OCI-LY7 (cell line): ENCODE measurements around the gene MCAT.

Source experiments
- EZH2phosphoT487 ChIP-seq: fragments of 200-600 bp; sonication (generic); IDR thresholded peaks from 2 replicates; pipeline ENCODE4 v1.6.1; 2018; ENCODE audit warnings: low read depth, borderline replicate concordance, mild to moderate bottlenecking, mixed run types, antibody characterized with exemption, low read length, moderate library complexity, mixed read lengths
- TF ChIP-seq, protein P1 (sequence below): fragments of 200-600 bp; sonication (generic); conservative IDR thresholded peaks from 2 replicates; pipeline ENCODE4 v1.5.1; 2014; ENCODE audit warnings: mild to moderate bottlenecking, antibody characterized with exemption, low read length, moderate library complexity, mixed read lengths

DNA sequence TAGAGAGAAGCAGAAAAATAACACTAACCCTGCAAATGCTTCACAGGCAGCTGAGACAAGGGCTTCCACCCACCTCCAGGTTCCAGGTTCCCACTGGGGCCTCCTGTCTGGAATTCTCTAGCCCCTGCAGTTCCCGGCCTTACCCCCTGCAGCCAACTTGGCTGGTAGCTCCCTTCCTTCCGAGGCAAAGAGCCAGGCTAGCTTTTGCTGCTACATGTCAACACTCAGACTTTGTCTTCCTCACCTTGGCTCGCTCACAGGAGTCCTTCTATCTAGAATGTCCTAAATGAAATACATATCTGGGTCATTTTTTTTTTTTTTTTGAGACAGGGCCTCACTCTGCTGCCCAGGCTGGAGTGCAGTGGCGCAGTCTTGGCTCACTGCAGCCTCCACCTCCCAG, 44.1 kb downstream of the MCAT start:
- TF ChIP-seq, protein P1, sequence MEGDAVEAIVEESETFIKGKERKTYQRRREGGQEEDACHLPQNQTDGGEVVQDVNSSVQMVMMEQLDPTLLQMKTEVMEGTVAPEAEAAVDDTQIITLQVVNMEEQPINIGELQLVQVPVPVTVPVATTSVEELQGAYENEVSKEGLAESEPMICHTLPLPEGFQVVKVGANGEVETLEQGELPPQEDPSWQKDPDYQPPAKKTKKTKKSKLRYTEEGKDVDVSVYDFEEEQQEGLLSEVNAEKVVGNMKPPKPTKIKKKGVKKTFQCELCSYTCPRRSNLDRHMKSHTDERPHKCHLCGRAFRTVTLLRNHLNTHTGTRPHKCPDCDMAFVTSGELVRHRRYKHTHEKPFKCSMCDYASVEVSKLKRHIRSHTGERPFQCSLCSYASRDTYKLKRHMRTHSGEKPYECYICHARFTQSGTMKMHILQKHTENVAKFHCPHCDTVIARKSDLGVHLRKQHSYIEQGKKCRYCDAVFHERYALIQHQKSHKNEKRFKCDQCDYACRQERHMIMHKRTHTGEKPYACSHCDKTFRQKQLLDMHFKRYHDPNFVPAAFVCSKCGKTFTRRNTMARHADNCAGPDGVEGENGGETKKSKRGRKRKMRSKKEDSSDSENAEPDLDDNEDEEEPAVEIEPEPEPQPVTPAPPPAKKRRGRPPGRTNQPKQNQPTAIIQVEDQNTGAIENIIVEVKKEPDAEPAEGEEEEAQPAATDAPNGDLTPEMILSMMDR = no peak
- TF ChIP-seq EZH2phosphoT487 = no peak
